ENCODE results near the gene SORCS3. TPM values are rescaled to one million over a fixed set of nuclear protein-coding genes. Genes with fewer than 3 reads are reported as not detected.

The SORCS3 gene
- total RNA-seq, 1 donor from 2014 or later, result 2.0 TPM

DNA sequence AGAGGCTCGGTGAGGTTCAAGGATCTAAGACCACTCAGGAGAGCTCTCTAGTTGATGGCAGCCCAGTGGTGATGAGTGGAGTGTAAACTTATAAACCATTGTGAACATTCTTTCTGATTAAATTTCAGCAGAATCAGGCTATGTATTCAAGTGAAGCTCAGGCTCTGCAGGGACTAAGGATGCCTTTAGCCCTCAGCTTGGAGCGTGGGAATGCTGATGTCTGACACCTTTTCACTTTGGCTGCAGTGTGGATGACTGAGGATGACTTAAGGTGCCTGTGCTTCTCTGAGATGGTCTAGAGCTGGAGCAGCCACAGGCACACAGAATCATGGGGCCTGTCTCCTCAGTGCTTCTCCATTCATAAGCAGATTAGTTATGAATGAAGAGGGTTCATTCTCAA is 150.4 kb downstream of the SORCS3 start:
- Mint-ChIP-seq H3K27ac (ENCODE audit: unreplicated experiment) (no peak overlapping the region), H3K36me3 (ENCODE audit: unreplicated experiment) (no peaks in the 10 kb centered on the region), H3K9me3 (ENCODE audit: unreplicated experiment) (no peaks in the 10 kb centered on the region), H3K4me3 (ENCODE audit: unreplicated experiment) (no peak overlapping the region), H3K27me3 (ENCODE audit: unreplicated experiment) (peaks cover 2% of the 10 kb centered on the region), H3K4me1 (ENCODE audit: low read depth, unreplicated experiment) (no peaks in the 10 kb centered on the region)
- TF ChIP-seq, protein P1, sequence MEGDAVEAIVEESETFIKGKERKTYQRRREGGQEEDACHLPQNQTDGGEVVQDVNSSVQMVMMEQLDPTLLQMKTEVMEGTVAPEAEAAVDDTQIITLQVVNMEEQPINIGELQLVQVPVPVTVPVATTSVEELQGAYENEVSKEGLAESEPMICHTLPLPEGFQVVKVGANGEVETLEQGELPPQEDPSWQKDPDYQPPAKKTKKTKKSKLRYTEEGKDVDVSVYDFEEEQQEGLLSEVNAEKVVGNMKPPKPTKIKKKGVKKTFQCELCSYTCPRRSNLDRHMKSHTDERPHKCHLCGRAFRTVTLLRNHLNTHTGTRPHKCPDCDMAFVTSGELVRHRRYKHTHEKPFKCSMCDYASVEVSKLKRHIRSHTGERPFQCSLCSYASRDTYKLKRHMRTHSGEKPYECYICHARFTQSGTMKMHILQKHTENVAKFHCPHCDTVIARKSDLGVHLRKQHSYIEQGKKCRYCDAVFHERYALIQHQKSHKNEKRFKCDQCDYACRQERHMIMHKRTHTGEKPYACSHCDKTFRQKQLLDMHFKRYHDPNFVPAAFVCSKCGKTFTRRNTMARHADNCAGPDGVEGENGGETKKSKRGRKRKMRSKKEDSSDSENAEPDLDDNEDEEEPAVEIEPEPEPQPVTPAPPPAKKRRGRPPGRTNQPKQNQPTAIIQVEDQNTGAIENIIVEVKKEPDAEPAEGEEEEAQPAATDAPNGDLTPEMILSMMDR (IDR thresholded peaks at IDR 0.05; ENCODE audit: partially characterized antibody, unreplicated experiment), result no peak
- no peak for DNase-seq

DNA sequence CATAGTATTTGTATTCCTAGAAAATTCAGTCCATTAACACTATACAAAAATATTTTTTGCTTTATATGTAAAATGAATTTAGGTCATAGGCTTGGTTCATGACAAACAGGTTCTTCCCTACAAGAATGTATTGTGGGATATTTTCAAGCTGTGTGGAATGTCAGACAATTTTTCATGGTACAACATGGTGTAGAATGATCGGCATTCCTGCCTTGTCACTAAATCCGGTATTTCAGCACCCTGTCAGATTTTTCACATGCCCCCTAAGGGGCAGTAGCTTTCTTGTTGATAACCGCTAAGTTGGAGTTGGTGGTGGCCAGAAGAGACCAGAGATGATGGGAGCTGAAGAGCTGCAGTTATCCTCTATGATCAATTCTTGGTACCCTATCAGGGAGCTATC is 154.3 kb downstream of the SORCS3 start:
- no peaks in the 10 kb centered on the region for H3K4me1 Mint-ChIP-seq (ENCODE audit: low read depth, unreplicated experiment)
- H3K36me3 Mint-ChIP-seq (ENCODE audit: unreplicated experiment), result no peaks in the 10 kb centered on the region
- no peak for DNase-seq
- no peaks in the 10 kb centered on the region for H3K9me3 Mint-ChIP-seq (ENCODE audit: unreplicated experiment)
- peaks cover 4% of the 10 kb centered on the region for H3K27me3 Mint-ChIP-seq (ENCODE audit: unreplicated experiment)
- TF ChIP-seq, protein P1 (IDR thresholded peaks at IDR 0.05; ENCODE audit: partially characterized antibody, unreplicated experiment), result no peak
- no peak overlapping the region for H3K27ac Mint-ChIP-seq (ENCODE audit: unreplicated experiment)
- no peak overlapping the region for H3K4me3 Mint-ChIP-seq (ENCODE audit: unreplicated experiment)

DNA sequence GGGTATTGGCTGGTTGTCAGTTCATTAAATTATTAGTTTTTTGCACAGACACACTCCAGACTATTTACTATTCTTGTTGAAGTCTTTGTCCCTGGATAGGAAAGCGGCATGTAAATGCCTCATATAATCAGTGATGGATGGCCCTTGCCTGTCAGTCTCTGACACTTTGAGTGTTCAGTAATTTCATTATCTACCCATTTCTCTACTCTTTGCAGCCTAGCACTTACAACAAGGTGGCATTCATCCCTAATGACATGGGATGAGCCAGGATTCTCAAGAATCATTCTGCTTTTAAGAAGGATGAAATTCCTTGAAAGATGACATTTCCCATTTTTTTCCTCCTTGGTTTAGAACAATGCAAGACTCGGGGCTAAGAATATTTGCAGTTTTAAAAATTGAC is 155.7 kb downstream of the SORCS3 start:
- Mint-ChIP-seq H3K4me3 (ENCODE audit: unreplicated experiment) (no peak overlapping the region), H3K9me3 (ENCODE audit: unreplicated experiment) (no peaks in the 10 kb centered on the region)

DNA sequence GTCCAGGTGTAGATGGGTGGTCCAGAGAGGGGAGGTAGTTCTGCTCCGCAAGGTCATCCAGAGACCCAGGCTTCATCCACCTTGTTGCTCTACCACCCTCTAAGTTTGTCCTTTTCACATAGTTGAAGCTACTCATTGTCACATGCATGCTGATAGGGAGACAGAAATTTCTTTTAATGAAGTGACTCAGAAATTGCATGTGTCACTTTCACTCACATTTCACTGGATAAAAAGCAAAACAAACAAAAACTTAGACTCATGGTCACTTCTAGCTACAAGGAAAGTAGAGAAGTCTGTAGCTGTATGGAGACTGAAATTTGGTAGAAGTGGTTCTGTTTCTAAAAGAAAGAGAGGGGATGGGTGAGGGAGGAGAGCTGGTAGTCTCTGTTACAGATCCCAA is 161.9 kb downstream of the SORCS3 start:
- H3K27me3 Mint-ChIP-seq (ENCODE audit: unreplicated experiment), result peaks cover 1% of the 10 kb centered on the region
- no peaks in the 10 kb centered on the region for H3K9me3 Mint-ChIP-seq (ENCODE audit: unreplicated experiment)
- TF ChIP-seq, protein P1 (IDR thresholded peaks at IDR 0.05; ENCODE audit: partially characterized antibody, unreplicated experiment), result no peak
- H3K27ac Mint-ChIP-seq (ENCODE audit: unreplicated experiment), result no peak overlapping the region
- no peak overlapping the region for H3K4me3 Mint-ChIP-seq (ENCODE audit: unreplicated experiment)
- H3K36me3 Mint-ChIP-seq (ENCODE audit: unreplicated experiment), result no peaks in the 10 kb centered on the region
- no peaks in the 10 kb centered on the region for H3K4me1 Mint-ChIP-seq (ENCODE audit: low read depth, unreplicated experiment)
- DNase-seq, result no peak

More for the DNA sequence above, 155.7 kb downstream of the SORCS3 start:
- peaks cover 1% of the 10 kb centered on the region for H3K27me3 Mint-ChIP-seq (ENCODE audit: unreplicated experiment)
- DNase-seq, result no peak
- no peaks in the 10 kb centered on the region for H3K36me3 Mint-ChIP-seq (ENCODE audit: unreplicated experiment)
- TF ChIP-seq, protein P1 (IDR thresholded peaks at IDR 0.05; ENCODE audit: partially characterized antibody, unreplicated experiment), result no peak
- H3K27ac Mint-ChIP-seq (ENCODE audit: unreplicated experiment), result no peak overlapping the region
- no peaks in the 10 kb centered on the region for H3K4me1 Mint-ChIP-seq (ENCODE audit: low read depth, unreplicated experiment)

DNA sequence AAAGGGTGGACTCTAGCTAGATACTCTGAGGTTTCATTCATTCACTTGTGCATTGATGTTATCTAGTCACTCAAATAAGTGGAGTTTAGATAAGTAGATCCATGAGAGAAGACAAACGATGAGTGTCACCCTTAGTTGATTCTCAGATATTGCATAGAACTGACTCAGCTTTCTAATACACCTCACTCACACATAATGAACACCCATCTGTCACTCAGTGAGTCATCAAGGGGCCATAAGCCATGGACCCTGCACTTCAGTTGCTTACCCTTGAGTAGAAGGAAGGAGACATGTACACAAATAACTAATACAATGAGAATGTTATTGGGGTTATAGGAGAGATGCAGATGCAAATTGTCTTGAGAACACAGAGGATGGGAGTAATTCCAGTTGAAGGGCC is 163.8 kb downstream of the SORCS3 start:
- TF ChIP-seq, protein P1 (IDR thresholded peaks at IDR 0.05; ENCODE audit: partially characterized antibody, unreplicated experiment), result no peak
- Mint-ChIP-seq H3K36me3 (ENCODE audit: unreplicated experiment) (no peaks in the 10 kb centered on the region), H3K4me3 (ENCODE audit: unreplicated experiment) (no peak overlapping the region), H3K27ac (ENCODE audit: unreplicated experiment) (no peak overlapping the region), H3K4me1 (ENCODE audit: low read depth, unreplicated experiment) (no peaks in the 10 kb centered on the region), H3K9me3 (ENCODE audit: unreplicated experiment) (no peaks in the 10 kb centered on the region), H3K27me3 (ENCODE audit: unreplicated experiment) (no peaks in the 10 kb centered on the region)
- DNase-seq, result no peak
